ENCODE measurements around the gene FBN1.

FBN1 gene

GRCh38 chr15:48564690-48565089, 80.8 kb downstream of the FBN1 start:
- TF ChIP-seq CSDC2 (CRISPR knock-in tag; IDR thresholded peaks at IDR 0.05) (no peak), ZFP30 (CRISPR knock-in tag; IDR thresholded peaks at IDR 0.05) (no peak), PPARA (CRISPR knock-in tag; IDR thresholded peaks at IDR 0.05; ENCODE audit: borderline replicate concordance) (no peak), ZNF70 (CRISPR knock-in tag; IDR thresholded peaks at IDR 0.05) (no peak), BACH2 (CRISPR knock-in tag; IDR thresholded peaks at IDR 0.05; ENCODE audit: borderline replicate concordance) (no peak), ISL1 (CRISPR knock-in tag; IDR thresholded peaks at IDR 0.05) (no peak), ARNTL (CRISPR knock-in tag; IDR thresholded peaks at IDR 0.05; ENCODE audit: borderline replicate concordance, low read depth) (no peak), ZC3H10 (CRISPR knock-in tag; IDR thresholded peaks at IDR 0.05) (no peak), PATZ1 (CRISPR knock-in tag; IDR thresholded peaks at IDR 0.05; ENCODE audit: borderline replicate concordance) (no peak)
- no peak for ATAC-seq

- ATAC-seq: no peak
- no peak for TF ChIP-seq TCF4 (CRISPR knock-in tag; IDR thresholded peaks at IDR 0.05; ENCODE audit: borderline replicate concordance)
- no peak for TF ChIP-seq OSR1 (CRISPR knock-in tag; IDR thresholded peaks at IDR 0.05)
Measured at GRCh38 chr15:48563934-48564333, 81.6 kb downstream of the FBN1 start.

- TF ChIP-seq ISL1 (CRISPR knock-in tag; IDR thresholded peaks at IDR 0.05): no peak
- no peak for TF ChIP-seq CSRNP3 (CRISPR knock-in tag; IDR thresholded peaks at IDR 0.05)
- no peak for TF ChIP-seq PATZ1 (CRISPR knock-in tag; IDR thresholded peaks at IDR 0.05; ENCODE audit: borderline replicate concordance)
- no peak for TF ChIP-seq ZC3H10 (CRISPR knock-in tag; IDR thresholded peaks at IDR 0.05)
- no peak for TF ChIP-seq SNAI2 (CRISPR knock-in tag; IDR thresholded peaks at IDR 0.05)
- no peak for ATAC-seq
Measured at GRCh38 chr15:48560321-48561051, 85.0 kb downstream of the FBN1 start.

- no peak for TF ChIP-seq PATZ1 (CRISPR knock-in tag; IDR thresholded peaks at IDR 0.05; ENCODE audit: borderline replicate concordance)
- no peak for TF ChIP-seq TSHZ2 (CRISPR knock-in tag; IDR thresholded peaks at IDR 0.05)
- no peak for TF ChIP-seq PPARA (CRISPR knock-in tag; IDR thresholded peaks at IDR 0.05; ENCODE audit: borderline replicate concordance)
- TF ChIP-seq SNAI2 (CRISPR knock-in tag; IDR thresholded peaks at IDR 0.05): 0 out of 2 replicates have a peak, but pooled peaks have one; percentile 53
- ATAC-seq: peak; percentile 95
Measured at GRCh38 chr15:48559285-48559684, 86.2 kb downstream of the FBN1 start.

- ATAC-seq: no peak
- TF ChIP-seq ISL1 (CRISPR knock-in tag; IDR thresholded peaks at IDR 0.05) (no peak), GLIS3 (CRISPR knock-in tag; IDR thresholded peaks at IDR 0.05) (no peak), ZC3H10 (CRISPR knock-in tag; IDR thresholded peaks at IDR 0.05) (no peak), ZNF8 (CRISPR knock-in tag; IDR thresholded peaks at IDR 0.05) (no peak), OSR1 (CRISPR knock-in tag; IDR thresholded peaks at IDR 0.05) (no peak), ESRRG (CRISPR knock-in tag; IDR thresholded peaks at IDR 0.05) (no peak), ZFP30 (CRISPR knock-in tag; IDR thresholded peaks at IDR 0.05) (no peak), PATZ1 (CRISPR knock-in tag; IDR thresholded peaks at IDR 0.05; ENCODE audit: borderline replicate concordance) (no peak), CSDC2 (CRISPR knock-in tag; IDR thresholded peaks at IDR 0.05) (no peak), TSHZ2 (CRISPR knock-in tag; IDR thresholded peaks at IDR 0.05) (no peak), TCF4 (CRISPR knock-in tag; IDR thresholded peaks at IDR 0.05; ENCODE audit: borderline replicate concordance) (no peak)
Measured at GRCh38 chr15:48558226-48558625, 87.3 kb downstream of the FBN1 start.
